Measurements from ENCODE around the gene SERPINB1. TPM values are rescaled to one million over a fixed set of nuclear protein-coding genes. Genes with fewer than 3 reads are reported as not detected.

Gene SERPINB1
- total RNA-seq, 1 donor from 2014 or later, result 8.2 TPM

DNA sequence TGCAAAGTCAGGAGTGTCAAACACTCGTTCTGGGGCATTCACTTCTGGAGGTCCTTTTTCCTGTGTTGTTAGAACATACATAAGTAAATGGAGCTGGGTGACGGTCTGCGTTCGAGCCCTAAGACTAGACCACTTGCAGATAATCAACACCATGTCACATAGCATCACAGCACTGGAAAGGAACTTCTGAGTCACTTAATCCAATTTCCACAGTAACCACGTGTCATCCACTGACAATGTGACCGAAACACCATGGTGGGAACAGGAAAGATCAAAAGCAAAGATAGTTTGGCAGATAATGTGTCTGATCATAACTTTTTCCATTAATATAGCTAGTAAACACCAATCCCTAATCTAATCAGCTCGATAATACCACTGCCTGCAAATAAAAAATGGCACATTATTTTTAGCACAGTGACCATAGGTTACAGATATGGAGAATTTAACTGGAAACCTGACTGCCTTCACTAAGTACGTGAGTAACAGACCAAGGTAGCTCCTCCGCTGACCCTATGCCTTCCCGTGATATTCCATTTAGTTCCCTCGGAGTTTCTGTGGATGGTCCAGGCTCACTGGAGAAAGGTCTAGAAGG, 41.6 kb downstream of the SERPINB1 start:
- H3K36me3 Mint-ChIP-seq (ENCODE audit: unreplicated experiment), result no peaks in the 10 kb centered on the region
- no peak overlapping the region for H3K27ac Mint-ChIP-seq (ENCODE audit: unreplicated experiment)
- no peak for DNase-seq
- H3K4me3 Mint-ChIP-seq (ENCODE audit: unreplicated experiment), result no peak overlapping the region
- peaks cover 4% of the 10 kb centered on the region for H3K9me3 Mint-ChIP-seq (ENCODE audit: unreplicated experiment)
- TF ChIP-seq, protein P1, sequence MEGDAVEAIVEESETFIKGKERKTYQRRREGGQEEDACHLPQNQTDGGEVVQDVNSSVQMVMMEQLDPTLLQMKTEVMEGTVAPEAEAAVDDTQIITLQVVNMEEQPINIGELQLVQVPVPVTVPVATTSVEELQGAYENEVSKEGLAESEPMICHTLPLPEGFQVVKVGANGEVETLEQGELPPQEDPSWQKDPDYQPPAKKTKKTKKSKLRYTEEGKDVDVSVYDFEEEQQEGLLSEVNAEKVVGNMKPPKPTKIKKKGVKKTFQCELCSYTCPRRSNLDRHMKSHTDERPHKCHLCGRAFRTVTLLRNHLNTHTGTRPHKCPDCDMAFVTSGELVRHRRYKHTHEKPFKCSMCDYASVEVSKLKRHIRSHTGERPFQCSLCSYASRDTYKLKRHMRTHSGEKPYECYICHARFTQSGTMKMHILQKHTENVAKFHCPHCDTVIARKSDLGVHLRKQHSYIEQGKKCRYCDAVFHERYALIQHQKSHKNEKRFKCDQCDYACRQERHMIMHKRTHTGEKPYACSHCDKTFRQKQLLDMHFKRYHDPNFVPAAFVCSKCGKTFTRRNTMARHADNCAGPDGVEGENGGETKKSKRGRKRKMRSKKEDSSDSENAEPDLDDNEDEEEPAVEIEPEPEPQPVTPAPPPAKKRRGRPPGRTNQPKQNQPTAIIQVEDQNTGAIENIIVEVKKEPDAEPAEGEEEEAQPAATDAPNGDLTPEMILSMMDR (IDR thresholded peaks at IDR 0.05; ENCODE audit: partially characterized antibody, unreplicated experiment), result no peak
- H3K4me1 Mint-ChIP-seq (ENCODE audit: low read depth, unreplicated experiment), result peaks cover 7% of the 10 kb centered on the region
- H3K27me3 Mint-ChIP-seq (ENCODE audit: unreplicated experiment), result no peaks in the 10 kb centered on the region

DNA sequence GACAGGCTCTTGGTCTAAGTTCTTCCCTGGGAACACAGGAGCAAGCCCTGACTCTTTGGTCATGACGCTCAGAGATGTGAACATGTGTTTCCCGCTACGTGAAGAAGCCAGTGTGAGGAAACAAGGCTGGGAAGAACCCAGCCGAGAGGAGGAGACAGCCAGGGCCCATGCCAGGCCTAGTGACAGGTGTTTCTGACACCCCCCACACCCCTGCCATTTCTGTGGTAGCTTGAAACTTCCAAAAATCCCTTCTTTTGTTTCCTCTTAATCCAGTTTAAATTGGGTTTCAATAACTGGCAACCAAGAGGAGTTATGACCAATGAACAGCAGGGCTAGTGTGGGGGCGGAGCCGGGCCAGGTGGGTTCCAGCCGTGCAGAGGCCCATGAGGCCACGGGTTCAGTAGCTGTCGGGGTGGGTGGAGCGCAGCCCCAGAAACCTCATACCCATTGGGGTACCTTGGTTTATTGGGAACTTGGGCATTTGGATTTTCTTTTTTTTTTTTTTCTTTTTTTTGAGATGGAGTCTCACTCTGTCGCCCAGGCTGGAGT, 43.0 kb downstream of the SERPINB1 start:
- no peak for DNase-seq
- Mint-ChIP-seq H3K4me3 (ENCODE audit: unreplicated experiment) (no peak overlapping the region), H3K4me1 (ENCODE audit: low read depth, unreplicated experiment) (peaks cover 12% of the 10 kb centered on the region), H3K9me3 (ENCODE audit: unreplicated experiment) (peaks cover 4% of the 10 kb centered on the region), H3K27ac (ENCODE audit: unreplicated experiment) (no peak overlapping the region), H3K27me3 (ENCODE audit: unreplicated experiment) (no peaks in the 10 kb centered on the region), H3K36me3 (ENCODE audit: unreplicated experiment) (no peaks in the 10 kb centered on the region)
- TF ChIP-seq, protein P1 (IDR thresholded peaks at IDR 0.05; ENCODE audit: partially characterized antibody, unreplicated experiment), result no peak

DNA sequence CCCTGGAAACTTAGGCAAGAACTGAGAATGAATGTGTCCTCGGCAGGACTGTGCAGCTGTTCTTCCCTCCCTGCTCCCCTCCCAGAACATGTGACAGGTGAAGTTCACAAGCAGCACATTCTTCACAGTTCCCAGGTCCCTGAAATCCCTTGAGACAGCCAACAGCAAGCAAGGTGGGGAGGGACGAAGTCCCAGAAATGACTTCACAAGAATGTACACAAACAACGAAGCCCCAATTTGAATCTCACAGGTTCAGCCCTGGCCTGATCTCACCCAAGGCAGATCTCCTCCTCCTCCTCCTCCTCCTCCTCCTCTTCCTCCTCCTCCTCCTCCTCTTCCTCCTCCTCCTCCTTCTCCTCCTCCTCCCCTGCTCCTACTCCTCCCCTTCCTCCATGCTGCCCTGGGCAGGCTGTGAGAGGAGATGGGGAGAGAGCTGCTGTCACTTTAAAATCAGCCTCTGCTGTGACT, 44.1 kb downstream of the SERPINB1 start:
- no peak for DNase-seq
- Mint-ChIP-seq H3K4me1 (ENCODE audit: low read depth, unreplicated experiment) (peaks cover 18% of the 10 kb centered on the region), H3K36me3 (ENCODE audit: unreplicated experiment) (no peaks in the 10 kb centered on the region), H3K4me3 (ENCODE audit: unreplicated experiment) (no peak overlapping the region), H3K27ac (ENCODE audit: unreplicated experiment) (no peak overlapping the region), H3K9me3 (ENCODE audit: unreplicated experiment) (peaks cover 2% of the 10 kb centered on the region), H3K27me3 (ENCODE audit: unreplicated experiment) (no peaks in the 10 kb centered on the region)
- TF ChIP-seq, protein P1 (IDR thresholded peaks at IDR 0.05; ENCODE audit: partially characterized antibody, unreplicated experiment), result no peak

DNA sequence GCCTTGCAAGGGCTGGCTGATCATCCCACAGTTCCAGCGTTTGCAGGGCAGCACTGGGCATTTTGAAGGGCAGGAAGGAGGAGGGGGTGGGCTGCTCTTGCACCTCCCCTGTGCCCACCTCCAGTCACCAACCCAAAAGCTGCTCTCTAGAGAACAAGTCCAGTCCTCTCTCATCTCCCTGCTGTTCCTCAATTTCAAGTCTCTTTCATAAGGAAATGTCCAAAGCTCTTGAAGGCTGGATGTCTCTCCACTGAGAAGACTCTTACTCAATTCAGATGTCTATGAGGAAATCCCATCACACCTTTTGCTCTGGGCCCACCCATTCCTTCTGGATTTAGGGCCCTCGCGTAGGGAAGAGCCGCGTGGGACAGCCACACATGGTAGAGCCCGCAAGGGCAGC, 44.8 kb downstream of the SERPINB1 start:
- H3K36me3 Mint-ChIP-seq (ENCODE audit: unreplicated experiment), result no peaks in the 10 kb centered on the region
- no peak overlapping the region for H3K4me3 Mint-ChIP-seq (ENCODE audit: unreplicated experiment)
- peaks cover 20% of the 10 kb centered on the region for H3K4me1 Mint-ChIP-seq (ENCODE audit: low read depth, unreplicated experiment)
- TF ChIP-seq, protein P1 (IDR thresholded peaks at IDR 0.05; ENCODE audit: partially characterized antibody, unreplicated experiment), result no peak
- H3K27ac Mint-ChIP-seq (ENCODE audit: unreplicated experiment), result no peak overlapping the region
- peaks cover 2% of the 10 kb centered on the region for H3K9me3 Mint-ChIP-seq (ENCODE audit: unreplicated experiment)
- H3K27me3 Mint-ChIP-seq (ENCODE audit: unreplicated experiment), result no peaks in the 10 kb centered on the region
- DNase-seq, result no peak

DNA sequence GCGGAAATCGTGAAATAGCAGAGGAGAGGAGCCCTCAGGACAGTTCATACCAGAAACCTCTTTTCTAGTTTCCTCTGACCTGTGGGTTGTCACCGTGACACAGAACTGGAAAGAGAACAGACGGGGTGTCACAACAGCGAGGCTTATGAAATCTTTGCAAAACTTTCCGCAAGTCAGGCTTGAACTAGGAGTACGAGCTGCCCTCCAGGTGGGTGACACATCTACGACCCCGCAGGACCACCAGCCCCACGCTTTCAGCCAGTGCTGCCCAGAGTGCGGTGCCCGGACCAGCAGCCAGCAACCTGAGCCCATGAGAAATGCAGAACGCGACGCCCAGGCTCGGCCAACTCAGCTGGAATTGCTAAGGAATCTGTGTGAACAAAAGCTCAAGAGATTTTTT, 45.7 kb downstream of the SERPINB1 start:
- Mint-ChIP-seq H3K4me1 (ENCODE audit: low read depth, unreplicated experiment) (peaks cover 23% of the 10 kb centered on the region), H3K27me3 (ENCODE audit: unreplicated experiment) (peaks cover 2% of the 10 kb centered on the region), H3K27ac (ENCODE audit: unreplicated experiment) (no peak overlapping the region), H3K36me3 (ENCODE audit: unreplicated experiment) (no peaks in the 10 kb centered on the region), H3K9me3 (ENCODE audit: unreplicated experiment) (peaks cover 2% of the 10 kb centered on the region), H3K4me3 (ENCODE audit: unreplicated experiment) (no peak overlapping the region)
- DNase-seq, result no peak
- TF ChIP-seq, protein P1 (IDR thresholded peaks at IDR 0.05; ENCODE audit: partially characterized antibody, unreplicated experiment), result no peak
